ENCODE measurements around the gene DRC3. TPM values are rescaled to one million over a fixed set of nuclear protein-coding genes. Genes with fewer than 3 reads are reported as not detected.
A peak's percentile ranks its signal among the peaks of the same experiment; 100 is the strongest.
"Not testable (repeated sequence)": the region's sequence is repeated elsewhere in the genome, so short reads cannot be mapped to it uniquely, and the experiment has no call there.

Gene DRC3
- total RNA-seq, 1 experiment from 2014 or later, result 0.68 TPM

DNA sequence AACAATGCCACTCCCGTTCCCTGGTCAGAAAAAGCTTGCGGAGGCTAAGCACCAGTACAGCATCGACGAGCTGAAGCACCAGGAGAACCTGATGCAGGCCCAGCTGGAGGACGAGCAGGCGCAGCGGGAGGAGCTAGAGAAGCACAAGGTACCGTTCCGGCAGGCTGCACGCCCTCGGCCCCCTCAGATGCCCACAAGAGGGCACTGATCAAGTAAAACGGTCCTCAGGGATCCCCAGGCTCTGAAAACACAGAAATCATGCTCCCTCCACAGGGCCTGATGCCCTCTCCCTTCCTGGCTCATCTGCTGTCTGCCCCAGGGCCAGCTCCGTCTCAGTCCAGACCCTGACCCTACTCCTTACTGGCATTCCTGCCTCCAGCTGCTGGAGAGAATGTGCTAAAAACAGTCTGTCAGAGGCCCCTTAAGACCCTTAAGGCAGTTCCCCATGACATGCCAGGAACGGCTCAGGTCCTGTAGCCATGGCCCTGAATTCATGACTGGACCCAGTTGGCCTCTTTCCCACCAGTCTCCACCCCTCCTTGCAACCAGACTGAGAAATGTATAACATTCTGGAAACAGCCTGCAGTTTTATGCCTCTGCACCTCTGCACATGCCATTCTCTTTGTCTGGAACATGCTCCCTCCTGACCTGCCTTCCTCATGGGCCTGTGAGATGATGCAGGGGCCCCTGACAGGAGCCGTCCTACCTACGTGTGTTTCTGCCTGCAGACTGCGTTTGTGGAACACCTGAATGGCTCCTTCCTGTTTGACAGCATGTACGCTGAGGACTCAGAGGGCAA, 21.8 kb downstream of the DRC3 start:
- Histone ChIP-seq H4K20me1 (ENCODE audit: control insufficient read depth, insufficient read depth, insufficient read length) (no peaks in the 10 kb centered on the region), H3K27ac (ENCODE audit: insufficient read length, low read depth, low read length) (no peak overlapping the region), H2BK15ac (ENCODE audit: low read depth, low read length) (no peak overlapping the region), H4K91ac (ENCODE audit: insufficient read length, low read depth, low read length) (no peak overlapping the region), H2BK120ac (ENCODE audit: low read depth, low read length, poor library complexity, severe bottlenecking) (no peak overlapping the region), H3K14ac (ENCODE audit: insufficient read depth, low read length) (no peak overlapping the region), H4K5ac (ENCODE audit: insufficient read length, low read depth, low read length) (no peak overlapping the region), H3K79me2 (ENCODE audit: insufficient read depth, low read length) (no peaks in the 10 kb centered on the region), H2BK20ac (ENCODE audit: low read depth, low read length, poor library complexity, severe bottlenecking) (no peak overlapping the region), H2AFZ (ENCODE audit: low read length) (no peak overlapping the region), H4K8ac (replicated peaks; ENCODE audit: insufficient read length, low read depth, low read length) (no peak overlapping the region), H3K4me2 (ENCODE audit: insufficient read depth, insufficient read length, low read length) (no peak overlapping the region), H3K4me1 (ENCODE audit: insufficient read depth, low read length) (no peaks in the 10 kb centered on the region), H3K79me1 (ENCODE audit: insufficient read depth, low read depth, low read length, poor library complexity, severe bottlenecking) (no peaks in the 10 kb centered on the region), H3K23me2 (ENCODE audit: insufficient read length, low read depth, low read length, poor library complexity, severe bottlenecking) (peaks cover 3% of the 10 kb centered on the region), H2AK5ac (ENCODE audit: insufficient read length, low read length) (no peak overlapping the region), H2BK12ac (ENCODE audit: insufficient read length, low read depth, low read length) (no peak overlapping the region), H3K23ac (ENCODE audit: insufficient read length, low read depth, low read length) (no peak overlapping the region), H3T11ph (ENCODE audit: low read length) (no peak overlapping the region), H3K9ac (ENCODE audit: extremely low read depth, insufficient read length, low read length) (no peak overlapping the region), H3K27me3 (ENCODE audit: insufficient read depth, low read length) (no peaks in the 10 kb centered on the region), H3K18ac (ENCODE audit: insufficient read length, low read depth, low read length) (no peak overlapping the region), H3K56ac (ENCODE audit: insufficient read length, low read depth, low read length) (no peak overlapping the region), H3K4ac (ENCODE audit: low read depth, low read length) (no peak overlapping the region), H2BK5ac (ENCODE audit: insufficient read length, low read length) (no peak overlapping the region), H3K9me3 (ENCODE audit: control insufficient read depth, low read depth, low read length) (no peaks in the 10 kb centered on the region)
- WGBS (ENCODE audit: extremely low coverage, insufficient read length, low lambda C conversion rate), result no CpG with 5 or more reads among the region's 18 CpGs
- TF ChIP-seq, protein P1, sequence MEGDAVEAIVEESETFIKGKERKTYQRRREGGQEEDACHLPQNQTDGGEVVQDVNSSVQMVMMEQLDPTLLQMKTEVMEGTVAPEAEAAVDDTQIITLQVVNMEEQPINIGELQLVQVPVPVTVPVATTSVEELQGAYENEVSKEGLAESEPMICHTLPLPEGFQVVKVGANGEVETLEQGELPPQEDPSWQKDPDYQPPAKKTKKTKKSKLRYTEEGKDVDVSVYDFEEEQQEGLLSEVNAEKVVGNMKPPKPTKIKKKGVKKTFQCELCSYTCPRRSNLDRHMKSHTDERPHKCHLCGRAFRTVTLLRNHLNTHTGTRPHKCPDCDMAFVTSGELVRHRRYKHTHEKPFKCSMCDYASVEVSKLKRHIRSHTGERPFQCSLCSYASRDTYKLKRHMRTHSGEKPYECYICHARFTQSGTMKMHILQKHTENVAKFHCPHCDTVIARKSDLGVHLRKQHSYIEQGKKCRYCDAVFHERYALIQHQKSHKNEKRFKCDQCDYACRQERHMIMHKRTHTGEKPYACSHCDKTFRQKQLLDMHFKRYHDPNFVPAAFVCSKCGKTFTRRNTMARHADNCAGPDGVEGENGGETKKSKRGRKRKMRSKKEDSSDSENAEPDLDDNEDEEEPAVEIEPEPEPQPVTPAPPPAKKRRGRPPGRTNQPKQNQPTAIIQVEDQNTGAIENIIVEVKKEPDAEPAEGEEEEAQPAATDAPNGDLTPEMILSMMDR (conservative IDR thresholded peaks at IDR 0.05), result peak; percentile 78
- H3K36me3 Mint-ChIP-seq (ENCODE audit: insufficient read depth in 1 of 3, low read depth in 3 of 3), result no peaks in the 10 kb centered on the region
- no peak overlapping the region for H3K4me3 Mint-ChIP-seq
- DNase-seq, result peak; percentile 92
- H3K27ac Mint-ChIP-seq, result no peak overlapping the region
- peaks cover 4% of the 10 kb centered on the region for H3K27me3 Mint-ChIP-seq (ENCODE audit: low read depth)
- H3K9me3 Mint-ChIP-seq, result no peaks in the 10 kb centered on the region
- peaks cover 2 to 5% of the 10 kb centered on the region in 2 experiments; a peak in 1 of 4 replicates for H3K4me1 Mint-ChIP-seq

DNA sequence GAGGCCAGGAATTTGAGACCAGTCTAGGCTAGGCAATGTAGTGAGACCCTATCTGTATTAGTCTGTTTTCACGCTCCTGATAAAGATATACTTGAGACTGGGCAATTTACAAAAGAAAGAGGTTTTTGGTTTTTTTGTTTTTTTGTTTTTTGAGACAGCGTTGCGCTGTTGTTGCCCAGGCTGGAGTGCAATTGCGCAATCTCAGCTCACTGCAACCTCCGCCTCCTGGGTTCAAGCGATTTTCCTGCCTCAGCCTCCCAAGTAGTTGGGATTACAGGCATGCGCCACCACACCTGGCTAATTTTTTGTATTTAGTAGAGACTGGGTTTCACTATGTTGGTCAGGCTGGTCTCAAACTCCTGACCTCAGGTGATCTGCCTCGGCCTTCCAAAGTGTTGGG, 23.2 kb downstream of the DRC3 start:
- H4K8ac ChIP-seq (replicated peaks; ENCODE audit: insufficient read length, low read depth, low read length); H3K27me3 Mint-ChIP-seq (ENCODE audit: low read depth); H3K56ac ChIP-seq (ENCODE audit: insufficient read length, low read depth, low read length); H3K9me3 ChIP-seq (ENCODE audit: control insufficient read depth, low read depth, low read length); H2BK120ac ChIP-seq (ENCODE audit: low read depth, low read length, poor library complexity, severe bottlenecking); H2BK15ac ChIP-seq (ENCODE audit: low read depth, low read length); H3K23ac ChIP-seq (ENCODE audit: insufficient read length, low read depth, low read length); H2BK5ac ChIP-seq (ENCODE audit: insufficient read length, low read length); H3K4me2 ChIP-seq (ENCODE audit: insufficient read depth, insufficient read length, low read length); H3K9ac ChIP-seq (ENCODE audit: extremely low read depth, insufficient read length, low read length); H3K18ac ChIP-seq (ENCODE audit: insufficient read length, low read depth, low read length); H2BK20ac ChIP-seq (ENCODE audit: low read depth, low read length, poor library complexity, severe bottlenecking); H3K79me1 ChIP-seq (ENCODE audit: insufficient read depth, low read depth, low read length, poor library complexity, severe bottlenecking); H3K27ac ChIP-seq (ENCODE audit: insufficient read length, low read depth, low read length); H3K23me2 ChIP-seq (ENCODE audit: insufficient read length, low read depth, low read length, poor library complexity, severe bottlenecking); H2AFZ ChIP-seq (ENCODE audit: low read length); H3K27ac Mint-ChIP-seq; H3K4me1 ChIP-seq (ENCODE audit: insufficient read depth, low read length); H2BK12ac ChIP-seq (ENCODE audit: insufficient read length, low read depth, low read length); H4K5ac ChIP-seq (ENCODE audit: insufficient read length, low read depth, low read length); H3T11ph ChIP-seq (ENCODE audit: low read length); H3K36me3 Mint-ChIP-seq (ENCODE audit: insufficient read depth in 1 of 3, low read depth in 3 of 3); H3K14ac ChIP-seq (ENCODE audit: insufficient read depth, low read length); H3K4ac ChIP-seq (ENCODE audit: low read depth, low read length); H3K27me3 ChIP-seq (ENCODE audit: insufficient read depth, low read length); DNase-seq; H4K91ac ChIP-seq (ENCODE audit: insufficient read length, low read depth, low read length); H3K9me3 Mint-ChIP-seq; H3K4me1 Mint-ChIP-seq; H3K4me3 Mint-ChIP-seq; H4K20me1 ChIP-seq (ENCODE audit: control insufficient read depth, insufficient read depth, insufficient read length); H2AK5ac ChIP-seq (ENCODE audit: insufficient read length, low read length); H3K79me2 ChIP-seq (ENCODE audit: insufficient read depth, low read length): not testable (repeated sequence)
- WGBS (ENCODE audit: extremely low coverage, insufficient read length, low lambda C conversion rate), result no CpG with 5 or more reads among the region's 8 CpGs
